ENCODE data around the gene TP53I13. TPM values are rescaled to one million over a fixed set of nuclear protein-coding genes. Genes with fewer than 3 reads are reported as not detected.

The TP53I13 gene
- total and polyA plus RNA-seq, 2 of the 13 experiments (the other 11 are each of a cell fraction or from before 2014, with no cell fraction given) = 16.9 to 25.7 TPM

DNA sequence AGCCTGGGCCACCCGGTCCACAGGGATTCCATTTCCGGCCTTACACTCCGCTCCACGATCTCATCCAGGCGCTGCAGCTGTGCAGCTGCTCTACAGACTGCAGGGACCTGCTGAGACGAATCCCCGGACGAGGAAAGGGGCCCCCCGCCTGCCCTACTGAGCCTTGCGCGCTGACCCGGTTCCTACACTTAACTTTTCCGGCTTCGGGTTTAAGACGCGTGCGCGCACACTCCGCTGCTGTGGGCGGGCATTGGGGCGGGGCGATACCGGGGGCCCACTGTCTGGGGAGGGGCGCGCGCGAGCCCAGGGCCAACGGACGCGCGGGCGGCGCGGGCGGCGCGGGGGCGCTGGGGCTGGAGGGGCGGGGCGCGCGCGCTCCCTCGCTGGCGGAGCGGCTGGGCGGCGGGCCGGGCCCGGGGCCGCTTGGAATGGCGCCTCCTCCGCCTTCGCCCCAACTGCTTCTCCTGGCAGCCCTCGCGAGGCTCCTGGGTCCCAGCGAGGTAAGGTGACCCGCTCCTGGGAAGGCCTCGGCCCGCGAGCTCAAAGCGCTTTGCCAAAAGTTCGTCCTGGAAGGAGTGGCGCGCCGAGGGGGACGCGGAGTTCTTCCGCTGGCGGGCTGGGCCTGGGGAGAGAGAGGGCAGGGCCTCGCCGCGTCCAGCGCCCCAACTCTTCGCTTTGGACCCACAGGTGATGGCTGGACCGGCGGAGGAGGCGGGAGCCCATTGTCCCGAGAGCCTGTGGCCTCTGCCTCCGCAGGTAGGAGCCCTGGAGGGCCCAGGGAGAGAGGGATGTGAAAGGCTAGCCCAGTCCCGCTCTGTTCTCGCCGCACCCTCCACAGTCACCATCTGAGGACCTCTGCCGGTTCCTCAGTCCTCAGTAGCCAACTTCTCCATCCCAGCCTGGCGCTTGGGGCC is at the start of gene TP53I13 (continued):
- TF ChIP-seq, protein P1, sequence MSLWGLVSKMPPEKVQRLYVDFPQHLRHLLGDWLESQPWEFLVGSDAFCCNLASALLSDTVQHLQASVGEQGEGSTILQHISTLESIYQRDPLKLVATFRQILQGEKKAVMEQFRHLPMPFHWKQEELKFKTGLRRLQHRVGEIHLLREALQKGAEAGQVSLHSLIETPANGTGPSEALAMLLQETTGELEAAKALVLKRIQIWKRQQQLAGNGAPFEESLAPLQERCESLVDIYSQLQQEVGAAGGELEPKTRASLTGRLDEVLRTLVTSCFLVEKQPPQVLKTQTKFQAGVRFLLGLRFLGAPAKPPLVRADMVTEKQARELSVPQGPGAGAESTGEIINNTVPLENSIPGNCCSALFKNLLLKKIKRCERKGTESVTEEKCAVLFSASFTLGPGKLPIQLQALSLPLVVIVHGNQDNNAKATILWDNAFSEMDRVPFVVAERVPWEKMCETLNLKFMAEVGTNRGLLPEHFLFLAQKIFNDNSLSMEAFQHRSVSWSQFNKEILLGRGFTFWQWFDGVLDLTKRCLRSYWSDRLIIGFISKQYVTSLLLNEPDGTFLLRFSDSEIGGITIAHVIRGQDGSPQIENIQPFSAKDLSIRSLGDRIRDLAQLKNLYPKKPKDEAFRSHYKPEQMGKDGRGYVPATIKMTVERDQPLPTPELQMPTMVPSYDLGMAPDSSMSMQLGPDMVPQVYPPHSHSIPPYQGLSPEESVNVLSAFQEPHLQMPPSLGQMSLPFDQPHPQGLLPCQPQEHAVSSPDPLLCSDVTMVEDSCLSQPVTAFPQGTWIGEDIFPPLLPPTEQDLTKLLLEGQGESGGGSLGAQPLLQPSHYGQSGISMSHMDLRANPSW (CRISPR knock-in tag; IDR thresholded peaks at IDR 0.05; ENCODE audit: borderline replicate concordance) = no peak
- TF ChIP-seq ZBTB42 (CRISPR knock-in tag; IDR thresholded peaks at IDR 0.05) = no peak
- no peak for TF ChIP-seq CREM (IDR thresholded peaks at IDR 0.05)
- TF ChIP-seq CREM (CRISPR knock-in tag; IDR thresholded peaks at IDR 0.05) = no peak; the same call in 1 of the 2 replicates
- TF ChIP-seq TP53 (CRISPR knock-in tag; conservative IDR thresholded peaks at IDR 0.05) = no peak
- TF ChIP-seq ZSCAN25 (CRISPR knock-in tag; IDR thresholded peaks at IDR 0.05) = no peak
- no peak for TF ChIP-seq ONECUT2 (CRISPR knock-in tag; IDR thresholded peaks at IDR 0.05)
- TF ChIP-seq TMF1 (CRISPR knock-in tag; IDR thresholded peaks at IDR 0.05; ENCODE audit: low read depth) = no peak
- TF ChIP-seq SMAD1 (CRISPR knock-in tag; IDR thresholded peaks at IDR 0.05; ENCODE audit: borderline replicate concordance, low read depth) = no peak
- TF ChIP-seq FOXC1 (CRISPR knock-in tag; IDR thresholded peaks at IDR 0.05; ENCODE audit: borderline replicate concordance) = no peak
- TF ChIP-seq FOXA1 (IDR thresholded peaks at IDR 0.05) = no peak
- no peak for TF ChIP-seq FOXA1 (CRISPR knock-in tag; IDR thresholded peaks at IDR 0.05)
- TF ChIP-seq, protein P2, sequence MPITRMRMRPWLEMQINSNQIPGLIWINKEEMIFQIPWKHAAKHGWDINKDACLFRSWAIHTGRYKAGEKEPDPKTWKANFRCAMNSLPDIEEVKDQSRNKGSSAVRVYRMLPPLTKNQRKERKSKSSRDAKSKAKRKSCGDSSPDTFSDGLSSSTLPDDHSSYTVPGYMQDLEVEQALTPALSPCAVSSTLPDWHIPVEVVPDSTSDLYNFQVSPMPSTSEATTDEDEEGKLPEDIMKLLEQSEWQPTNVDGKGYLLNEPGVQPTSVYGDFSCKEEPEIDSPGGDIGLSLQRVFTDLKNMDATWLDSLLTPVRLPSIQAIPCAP (CRISPR knock-in tag; IDR thresholded peaks at IDR 0.05; ENCODE audit: low read depth) = no peak
- no peak for TF ChIP-seq ZBTB38 (CRISPR knock-in tag; IDR thresholded peaks at IDR 0.05)
- no peak for TF ChIP-seq ZC3H4 (CRISPR knock-in tag; IDR thresholded peaks at IDR 0.05; ENCODE audit: borderline replicate concordance)
- no peak for TF ChIP-seq NFE2L2 (IDR thresholded peaks at IDR 0.05; ENCODE audit: low read length)
- no peak for TF ChIP-seq FOXK2 (IDR thresholded peaks at IDR 0.05)
- no peak for TF ChIP-seq MAFF (IDR thresholded peaks at IDR 0.05; ENCODE audit: low read depth, low read length)
- 0 out of 2 replicates have a peak, but pooled peaks have one; percentile 25 for TF ChIP-seq MEF2D (CRISPR knock-in tag; IDR thresholded peaks at IDR 0.05)
- TF ChIP-seq ZNF776 (CRISPR knock-in tag; IDR thresholded peaks at IDR 0.05) = peak; percentile 27; the same call in 1 of the 2 replicates
- no peak for TF ChIP-seq ATF7 (IDR thresholded peaks at IDR 0.05)
- TF ChIP-seq ATF7 (CRISPR knock-in tag; IDR thresholded peaks at IDR 0.05) = no peak
- TF ChIP-seq, protein P3, sequence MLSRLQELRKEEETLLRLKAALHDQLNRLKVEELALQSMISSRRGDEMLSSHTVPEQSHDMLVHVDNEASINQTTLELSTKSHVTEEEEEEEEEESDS (CRISPR knock-in tag; IDR thresholded peaks at IDR 0.05; ENCODE audit: borderline replicate concordance) = no peak
- TF ChIP-seq FIP1L1 (IDR thresholded peaks at IDR 0.05; ENCODE audit: borderline replicate concordance, insufficient read depth, low read depth, low read length) = no peak
- TF ChIP-seq, protein P4, sequence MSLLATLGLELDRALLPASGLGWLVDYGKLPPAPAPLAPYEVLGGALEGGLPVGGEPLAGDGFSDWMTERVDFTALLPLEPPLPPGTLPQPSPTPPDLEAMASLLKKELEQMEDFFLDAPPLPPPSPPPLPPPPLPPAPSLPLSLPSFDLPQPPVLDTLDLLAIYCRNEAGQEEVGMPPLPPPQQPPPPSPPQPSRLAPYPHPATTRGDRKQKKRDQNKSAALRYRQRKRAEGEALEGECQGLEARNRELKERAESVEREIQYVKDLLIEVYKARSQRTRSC (CRISPR knock-in tag; IDR thresholded peaks at IDR 0.05; ENCODE audit: low read depth) = no peak
- TF ChIP-seq EEA1 (CRISPR knock-in tag; IDR thresholded peaks at IDR 0.05; ENCODE audit: borderline replicate concordance) = no peak
- TF ChIP-seq ZNF382 (CRISPR knock-in tag; IDR thresholded peaks at IDR 0.05; ENCODE audit: borderline replicate concordance) = no peak
- TF ChIP-seq MEIS2 (CRISPR knock-in tag; IDR thresholded peaks at IDR 0.05) = no peak
- TF ChIP-seq FOSL2 (CRISPR knock-in tag; IDR thresholded peaks at IDR 0.05) = no peak; the same call in 1 of the 2 replicates

Data from HepG2 (cell line).